H54 (cell line): ENCODE measurements around the gene PDE4B.

Experiments
- DNase-seq: peaks from one replicate; pipeline ENCODE4 v3.0.0; 2011; ENCODE audit warnings: low spot score, mixed read lengths; ENCODE audit not compliant: insufficient read length
- FAIRE-seq: peaks from 3 replicates; lab custom pipeline; 2011; peaks lifted over from hg19 to GRCh38; lab: Jason Lieb, UNC
- POLR2A ChIP-seq: IDR thresholded peaks from 2 replicates; pipeline ENCODE4 v1.6.1; 2011; ENCODE audit warnings: low read depth, mild to moderate bottlenecking, low read length

The PDE4B gene

DNA sequence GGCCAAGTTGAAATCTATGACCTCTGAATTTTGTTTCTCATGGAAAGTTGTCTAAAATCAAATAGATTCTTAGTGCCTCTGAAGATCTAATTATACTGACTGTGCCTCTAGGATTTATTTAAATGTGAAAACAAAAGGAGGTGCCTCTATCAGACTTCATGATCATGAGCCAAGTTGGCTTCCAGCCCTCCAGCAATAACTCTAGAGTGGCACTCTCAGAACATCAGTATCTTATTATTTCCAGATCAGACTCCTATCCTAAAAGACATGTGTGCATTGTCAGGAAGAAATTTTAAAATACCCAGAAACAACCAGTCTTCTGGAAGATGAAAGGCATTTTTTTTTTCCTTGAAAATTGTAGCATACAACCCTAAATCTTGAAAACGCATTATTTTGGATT lies 368.0 kb downstream of the PDE4B start:
- no peak for DNase-seq
- FAIRE-seq = no peak
- no peak for TF ChIP-seq POLR2A

DNA sequence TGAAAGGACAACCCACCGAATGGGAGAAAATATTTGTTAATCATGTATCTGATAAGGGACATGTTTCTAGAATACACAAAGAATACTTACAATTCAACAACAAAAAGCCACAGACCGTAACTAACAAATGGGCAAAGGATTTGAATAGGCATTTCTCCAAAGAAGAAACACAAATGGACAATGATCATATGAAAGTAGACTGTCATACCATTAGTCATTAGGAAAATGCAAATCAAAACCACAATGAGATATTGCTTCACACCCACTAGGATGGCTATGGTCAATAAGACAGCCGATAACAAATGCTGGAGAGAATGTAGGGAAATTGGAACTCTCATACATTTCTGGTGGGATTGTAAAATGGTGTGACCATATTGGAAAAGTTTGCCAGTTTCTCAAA lies 374.1 kb downstream of the PDE4B start:
- FAIRE-seq (no peak), DNase-seq (no peak)
- TF ChIP-seq POLR2A = no peak

DNA sequence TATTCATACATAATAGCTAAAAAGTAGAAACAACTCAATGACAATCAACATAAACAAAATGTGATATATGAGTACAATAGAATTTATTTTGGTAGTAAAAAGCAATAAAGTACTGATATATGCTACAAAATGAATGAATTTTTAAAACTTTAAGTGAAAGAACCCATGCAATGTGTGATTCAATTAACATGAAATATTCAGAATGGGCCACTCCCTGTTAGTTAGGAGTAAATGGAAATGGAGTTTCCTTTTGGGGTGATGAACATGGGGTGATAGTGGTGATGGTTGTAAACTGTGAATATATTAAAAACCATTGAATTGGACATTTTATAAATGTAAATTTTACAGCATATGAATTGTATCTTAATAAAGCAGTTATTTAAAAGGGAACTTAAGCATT lies 374.6 kb downstream of the PDE4B start:
- DNase-seq (no peak), FAIRE-seq (no peak)
- TF ChIP-seq POLR2A = no peak

DNA sequence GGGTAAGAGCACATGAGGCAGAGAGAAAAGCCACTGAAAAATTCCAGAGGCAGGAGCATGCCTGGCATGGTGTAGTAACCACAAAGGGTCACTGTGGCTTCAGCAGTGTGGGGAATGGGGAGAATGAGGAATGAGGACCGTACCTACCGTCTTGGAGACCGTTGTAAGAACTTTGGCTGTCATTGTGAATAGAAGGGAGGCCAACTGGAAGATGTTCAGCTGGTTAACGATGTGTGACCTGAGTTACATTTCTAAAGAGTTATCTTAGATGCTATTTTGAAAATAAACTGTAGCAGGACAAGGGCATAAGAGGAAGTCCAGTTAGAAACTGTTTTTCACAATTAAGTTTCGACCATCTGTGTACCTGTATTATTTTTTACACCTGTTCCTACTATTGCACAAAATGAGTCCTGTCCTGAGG lies 375.8 kb downstream of the PDE4B start:
- no peak for TF ChIP-seq POLR2A
- DNase-seq (no peak), FAIRE-seq (no peak)

DNA sequence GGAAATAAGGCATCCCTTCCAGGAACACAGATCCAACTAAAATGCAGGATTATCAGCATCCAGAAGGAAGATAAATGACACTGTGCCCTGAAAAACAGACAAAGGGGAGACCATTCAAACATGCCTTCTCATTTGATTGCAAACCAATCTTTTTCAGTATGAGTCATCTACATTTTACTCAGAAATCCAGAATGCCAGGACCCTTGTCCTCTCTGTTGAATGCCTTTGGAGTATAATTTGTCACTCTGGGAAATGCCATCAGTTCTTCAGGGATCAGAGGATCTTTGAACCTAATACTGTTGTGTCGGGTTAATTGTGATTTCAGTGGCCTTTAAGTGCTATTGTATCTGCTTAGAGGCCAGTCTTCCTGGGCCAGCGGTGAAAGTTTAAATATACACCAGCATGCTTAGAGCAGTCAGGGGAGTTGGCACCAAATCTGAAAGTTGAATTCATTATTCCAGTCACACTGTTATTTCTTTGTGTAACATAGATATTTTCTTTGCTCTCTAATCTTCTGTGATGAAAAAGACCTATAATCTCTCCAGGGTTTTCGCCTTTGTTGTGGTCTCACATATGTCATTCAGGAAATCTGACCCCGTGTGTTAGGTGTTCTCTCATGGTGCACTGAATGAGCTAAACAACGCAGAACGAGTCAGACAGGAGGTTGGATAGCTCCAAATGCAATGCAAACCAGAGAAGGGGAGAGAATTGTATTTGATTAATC lies 376.4 kb downstream of the PDE4B start:
- FAIRE-seq (no peak), DNase-seq (no peak)

DNA sequence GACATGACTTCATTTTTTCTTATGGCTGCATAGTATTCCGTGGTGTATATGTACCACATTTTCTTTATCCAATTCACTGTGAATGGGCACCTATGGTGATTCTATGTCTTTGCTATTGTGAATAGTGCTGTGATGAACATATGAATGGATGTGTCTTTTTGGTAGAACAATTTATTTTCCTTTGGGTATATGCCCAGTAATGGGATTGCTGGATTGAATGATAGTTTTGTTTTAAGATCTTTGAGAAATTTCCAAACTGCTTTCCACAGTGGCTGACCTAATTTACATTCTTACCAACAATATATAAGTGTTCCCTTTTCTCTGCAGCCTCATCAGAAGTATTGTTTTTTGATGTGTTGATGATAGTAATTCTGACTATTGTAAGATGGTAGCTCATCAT lies 379.6 kb downstream of the PDE4B start:
- no peak for FAIRE-seq
- no peak for TF ChIP-seq POLR2A
- DNase-seq = no peak

More for the DNA sequence above, 376.4 kb downstream of the PDE4B start:
- no peak for TF ChIP-seq POLR2A

DNA sequence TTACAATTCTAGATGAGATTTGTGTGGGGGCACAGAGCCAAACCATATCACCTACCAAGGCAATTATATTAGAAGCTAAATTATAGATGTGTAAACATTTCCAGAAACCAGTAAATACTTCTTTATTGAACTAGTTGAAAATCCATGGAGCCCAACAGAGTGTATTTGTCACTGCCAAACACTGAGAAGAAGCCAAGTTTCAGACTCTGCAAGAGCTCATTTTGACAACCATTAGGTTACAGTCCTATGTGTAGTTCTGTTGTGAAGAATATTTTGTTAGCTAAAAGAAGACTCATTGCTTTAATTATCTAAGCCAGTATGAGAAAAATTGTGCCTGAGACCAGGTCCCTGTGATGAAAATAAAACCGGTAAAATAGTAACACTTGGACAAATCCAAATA lies 382.4 kb downstream of the PDE4B start:
- FAIRE-seq = no peak
- TF ChIP-seq POLR2A = no peak
- DNase-seq = no peak

DNA sequence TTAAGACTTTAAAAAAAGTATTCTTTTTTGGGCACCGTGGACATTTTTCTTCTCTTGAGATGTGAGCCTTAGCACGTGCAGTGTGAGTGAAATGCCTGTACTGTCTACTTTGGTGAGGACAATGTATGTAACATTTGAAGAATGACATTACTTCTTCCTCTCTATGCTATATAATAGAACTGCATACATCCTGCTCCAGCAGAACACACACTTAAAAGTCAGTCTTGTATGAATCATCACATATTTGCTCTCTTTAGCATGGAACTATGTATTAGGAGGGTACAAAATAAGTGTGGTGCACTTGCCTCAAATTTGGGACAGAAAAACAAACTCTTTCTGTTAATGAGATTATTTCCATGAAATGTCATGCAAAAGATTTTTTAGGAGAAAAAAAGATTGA lies 382.9 kb downstream of the PDE4B start:
- DNase-seq (no peak), FAIRE-seq (no peak)
- no peak for TF ChIP-seq POLR2A

DNA sequence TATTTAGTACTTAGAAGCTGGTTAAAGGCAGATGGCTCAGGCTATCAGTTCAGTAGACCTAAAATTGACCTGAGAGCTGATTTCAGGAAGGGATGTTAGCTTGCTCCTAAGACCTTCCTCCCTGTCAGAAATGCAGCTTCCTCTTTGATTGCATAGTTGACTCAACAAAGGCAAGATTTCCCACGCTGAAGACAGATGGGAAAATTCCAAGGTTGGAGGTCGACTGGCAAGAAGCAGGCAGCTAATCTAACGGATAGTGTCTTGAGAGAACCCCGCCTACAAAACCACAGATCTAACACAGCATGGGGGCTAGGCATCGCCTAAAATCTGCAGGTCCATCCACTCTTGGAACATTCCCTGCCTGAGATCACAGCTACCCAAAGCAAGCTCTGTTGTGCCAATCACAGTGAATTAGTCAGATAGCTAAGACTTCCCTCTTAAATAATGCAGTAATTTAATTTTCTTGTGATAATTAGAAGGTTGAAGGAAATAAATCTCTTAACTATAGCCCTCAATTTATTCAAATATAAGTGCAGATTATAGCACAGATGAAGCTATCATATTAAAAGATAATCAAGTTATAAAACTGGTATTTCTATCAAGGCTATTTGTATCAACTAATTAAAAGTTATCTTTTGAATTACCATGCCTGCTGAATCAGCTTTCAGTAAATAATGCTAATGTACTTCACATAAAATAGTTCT lies 383.5 kb downstream of the PDE4B start:
- DNase-seq (no peak), FAIRE-seq (no peak)
- TF ChIP-seq POLR2A = no peak

DNA sequence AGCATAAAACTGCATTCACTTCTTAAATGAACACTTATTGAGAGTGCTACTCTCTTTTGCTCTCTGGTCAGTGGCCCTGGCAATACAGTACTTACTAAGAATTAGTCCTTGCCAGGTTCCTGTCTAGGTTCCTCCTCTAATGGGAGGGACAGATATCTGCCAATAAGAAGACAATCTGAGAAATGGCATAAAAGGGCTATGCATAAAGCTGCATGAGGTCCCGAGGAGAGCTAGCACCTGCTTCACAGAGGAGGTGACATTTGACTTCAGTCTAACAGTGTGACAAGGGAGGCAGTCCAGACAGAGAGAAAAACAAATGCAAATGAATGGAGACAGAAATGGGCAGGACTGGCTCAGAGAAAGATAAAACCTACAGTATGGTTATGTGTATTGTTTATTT lies 384.1 kb downstream of the PDE4B start:
- TF ChIP-seq POLR2A = no peak
- DNase-seq (no peak), FAIRE-seq (no peak)

DNA sequence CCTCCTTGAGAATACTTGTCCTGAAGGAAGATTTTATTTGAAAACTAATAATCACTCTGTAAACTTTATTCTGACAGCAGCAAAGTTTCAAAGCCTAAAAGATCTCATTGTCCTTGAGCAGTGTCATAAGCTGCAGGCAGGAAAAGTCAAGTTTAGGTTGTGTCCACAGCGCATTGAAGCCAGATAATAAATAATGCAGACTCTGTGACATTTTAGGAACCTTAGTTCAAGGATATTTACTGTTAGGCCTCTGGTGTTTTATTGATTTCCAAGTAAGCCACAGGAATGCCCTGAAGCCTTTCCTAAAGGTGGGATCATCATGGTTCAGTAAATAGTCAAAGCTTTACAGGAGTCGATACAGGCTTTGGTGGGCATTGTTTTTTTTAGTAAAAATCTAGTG lies 384.8 kb downstream of the PDE4B start:
- FAIRE-seq = no peak
- TF ChIP-seq POLR2A = no peak
- no peak for DNase-seq

DNA sequence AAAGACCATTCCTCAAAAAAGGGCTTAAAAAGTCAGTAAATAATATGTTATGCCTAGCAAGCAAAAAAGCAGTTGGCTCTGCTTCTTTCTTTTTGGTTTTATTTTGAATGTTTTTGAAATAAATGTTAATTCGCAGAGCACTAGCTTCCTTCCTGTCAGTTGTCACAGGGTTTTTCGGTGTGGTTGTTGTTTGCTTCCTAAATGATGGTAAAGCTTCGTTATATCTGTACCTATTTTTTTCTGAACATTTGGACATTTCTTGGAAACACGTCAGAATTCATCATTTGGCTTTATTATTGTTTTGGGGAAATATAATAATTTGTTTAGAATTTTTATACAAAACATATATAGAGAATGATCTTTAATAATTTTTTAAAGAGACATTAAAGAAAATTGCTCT lies 389.3 kb downstream of the PDE4B start:
- TF ChIP-seq POLR2A = no peak
- no peak for FAIRE-seq
- DNase-seq = no peak

DNA sequence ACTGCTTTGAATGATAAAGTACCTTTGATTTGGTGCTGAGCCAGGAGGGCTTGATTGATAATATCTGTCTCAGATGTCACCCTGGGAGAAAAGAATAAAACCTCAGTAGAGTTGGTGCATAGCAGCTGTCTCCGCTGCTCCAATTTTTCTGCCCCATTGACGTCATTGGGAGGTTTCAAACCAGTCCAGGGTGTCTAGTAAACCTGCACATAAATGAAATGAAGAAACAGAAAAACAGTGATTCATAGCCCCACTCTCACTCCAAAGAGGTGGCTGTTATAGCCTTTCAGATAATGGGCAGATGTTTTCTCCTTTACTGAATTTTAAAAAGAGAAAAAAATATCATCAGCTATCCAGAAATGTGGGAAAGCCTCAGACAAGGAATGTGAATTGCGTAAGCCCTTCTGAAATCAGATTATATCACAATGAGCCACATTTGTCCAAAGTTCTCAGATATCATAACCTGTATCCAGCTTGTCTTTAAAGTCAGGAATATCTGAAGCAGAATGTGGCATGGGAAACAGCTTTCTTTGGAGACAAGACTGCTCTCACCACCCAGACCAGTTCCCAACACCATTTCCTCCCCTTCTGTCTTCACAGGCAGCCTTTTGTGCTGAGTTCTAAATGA lies 390.0 kb downstream of the PDE4B start:
- no peak for DNase-seq
- TF ChIP-seq POLR2A = no peak
- FAIRE-seq = no peak

DNA sequence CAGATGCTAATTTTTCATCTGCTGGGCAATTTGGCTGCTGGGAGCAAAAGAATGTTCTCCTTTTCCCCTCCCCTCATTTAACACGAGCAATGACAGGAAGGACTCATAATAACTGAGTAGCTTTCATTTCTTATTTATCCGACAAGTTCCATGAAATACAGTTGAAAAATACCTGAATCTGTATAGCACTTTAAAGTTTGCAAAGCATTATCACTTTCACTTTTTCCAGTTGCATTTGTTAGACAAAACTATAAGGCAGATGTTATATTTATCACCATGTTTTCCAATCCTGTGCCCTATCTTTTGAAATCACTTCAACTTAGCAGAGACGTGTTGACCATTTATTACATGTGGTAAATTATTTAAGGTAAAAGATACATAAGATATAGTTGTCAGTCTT lies 390.7 kb downstream of the PDE4B start:
- DNase-seq (no peak), FAIRE-seq (no peak)
- no peak for TF ChIP-seq POLR2A
